ENCODE results near the gene KCP.

Gene KCP

GRCh38 chr7:128852537-128853254, 57.8 kb downstream of the KCP start:
- no peak for DNase-seq

- DNase-seq, result no peak
These were observed 60.6 kb downstream of the KCP start for GRCh38 chr7:128849804-128850490.

- no peak for DNase-seq
These were observed 61.4 kb downstream of the KCP start for GRCh38 chr7:128849156-128849515.

GRCh38 chr7:128848289-128849155, 62.0 kb downstream of the KCP start:
- DNase-seq, result no peak

- no peak for DNase-seq
These were observed 62.7 kb downstream of the KCP start for GRCh38 chr7:128847721-128848211.

GRCh38 chr7:128846781-128847444, 63.6 kb downstream of the KCP start:
- DNase-seq, result no peak

- DNase-seq, result no peak
These were observed 64.5 kb downstream of the KCP start for GRCh38 chr7:128845987-128846386.

- DNase-seq, result no peak
These were observed 65.0 kb downstream of the KCP start for GRCh38 chr7:128845475-128845874.

GRCh38 chr7:128844777-128845311, 65.7 kb downstream of the KCP start:
- no peak for DNase-seq

GRCh38 chr7:128843938-128844621, 66.4 kb downstream of the KCP start:
- DNase-seq, result no peak

GRCh38 chr7:128842674-128843641, 67.6 kb downstream of the KCP start:
- no peak for DNase-seq

- peak; percentile 38 to 50 for DNase-seq
These were observed 68.4 kb downstream of the KCP start for GRCh38 chr7:128841921-128842673.

GRCh38 chr7:128841171-128841690, 69.3 kb downstream of the KCP start:
- no peak for DNase-seq

- DNase-seq, result no peak
These were observed 70.0 kb downstream of the KCP start for GRCh38 chr7:128840326-128841170.

- no peak for DNase-seq
These were observed 70.7 kb downstream of the KCP start for GRCh38 chr7:128839751-128840177.

GRCh38 chr7:128838981-128839731, 71.4 kb downstream of the KCP start:
- DNase-seq, result no peak

- DNase-seq, result no peak
These were observed 72.3 kb downstream of the KCP start for GRCh38 chr7:128838109-128838779.

Data from activated CD4-positive, alpha-beta T cell treated with anti-CD3 and anti-CD28 coated beads, Interleukin-2, amount 50 U/mL, for 4 hours (primary cell).